Kidney (tissue), 22 donors: Measurements from ENCODE around the gene ATP10D. TPM values are rescaled to one million over a fixed set of nuclear protein-coding genes. Genes with fewer than 3 reads are reported as not detected.

Experiments used
- DNase-seq, 5 donors: peaks; one replicate each; pipeline ENCODE4 v3.0.0-alpha.2; 2013 to 2020
- FAIRE-seq: peaks from 2 replicates; lab custom pipeline; 2012; peaks lifted over from hg19 to GRCh38; lab: Jason Lieb, UNC
- H3K27ac ChIP-seq, 2 donors: one replicate each; pipeline ENCODE4 v1.7.0; 2013; ENCODE audit warnings: low read depth in 2 of 2, low read length in 2 of 2, inconsistent platforms in 1 of 2
- H3K27me3 ChIP-seq: one replicate; pipeline ENCODE4 v1.7.1; 2013; ENCODE audit warnings: low read length, inconsistent platforms; ENCODE audit not compliant: control insufficient read depth, insufficient read depth
- H3K36me3 ChIP-seq, 3 donors: one replicate each; pipeline versions ENCODE4 v1.7.0 to v1.7.1; 2013; ENCODE audit warnings: low read length in 3 of 3, control low read depth in 1 of 3, inconsistent platforms in 1 of 3; ENCODE audit not compliant: insufficient read depth in 3 of 3, control insufficient read depth in 2 of 3
- H3K4me1 ChIP-seq, 3 donors: one replicate each; pipeline versions ENCODE4 v1.7.0 to v1.7.1; 2013; ENCODE audit warnings: low read length in 3 of 3, inconsistent platforms in 1 of 3, low read depth in 1 of 3; ENCODE audit not compliant: control insufficient read depth in 2 of 3, insufficient read depth in 2 of 3
- H3K4me3 ChIP-seq, 3 donors: one replicate each; pipeline versions ENCODE4 v1.7.0 to v1.8.1; 2013; ENCODE audit warnings: low read length in 3 of 3, control low read depth in 1 of 3, inconsistent platforms in 1 of 3
- H3K9ac ChIP-seq, 3 donors: one replicate each; pipeline versions ENCODE4 v1.7.0 to v1.7.1; 2013; ENCODE audit warnings: low read length in 3 of 3, control low read depth in 1 of 3, inconsistent platforms in 1 of 3
- H3K9me3 ChIP-seq, 3 donors: one replicate each; pipeline versions ENCODE4 v1.7.0 to v1.7.1; 2013; ENCODE audit warnings: low read length in 3 of 3, control low read depth in 1 of 3, inconsistent platforms in 1 of 3; ENCODE audit not compliant: control insufficient read depth in 2 of 3, insufficient read depth in 1 of 3
- CTCF ChIP-seq: IDR thresholded peaks from 3 replicates; pipeline ENCODE4 v1.5.1; 2012; ENCODE audit warnings: mild to moderate bottlenecking, moderate library complexity, borderline replicate concordance; ENCODE audit not compliant: insufficient read depth; ENCODE audit errors: extremely low read depth
- intact Hi-C: fragments of 100-400 bp; cut with DNase I; formaldehyde crosslinking; loops from one replicate; pipeline ENCODE4 v1.11.1; 2022
- long read RNA-seq, 10 donors: library from polyadenylated mRNA in 1 of 10; unstranded in 1 of 10; transcript quantifications; one replicate each; pipeline ENCODE4 v2.0.0 and lab custom pipeline, GENCODE V29; 2021 to 2026
- polyA plus RNA-seq: library from polyadenylated mRNA; stranded (reverse); fragments of 350-450 nt; fragmentation: Illumina TruSeq; extraction: RNeasy Lipid Tissue Mini Kit (QIAGEN cat#74804); gene quantifications from one replicate; pipeline ENCODE4 v1.2.3, GENCODE V29; 2014; ENCODE audit warnings: low read depth, low replicate concordance; ENCODE audit not compliant: insufficient read depth
- total RNA-seq: library from RNA; stranded (reverse); fragmentation: NEBNext Ultra II Directional; extraction: Animal tissue kit (Norgen Biotek cat#: 25700); gene quantifications from one replicate; pipeline ENCODE4 v1.2.1, GENCODE V29; 2021
- donor health status: control.
- donor health status: control.
- donor health status: control.
- donor health status: control.
- donor health status: control.
- donor health status: DM: yes; HTN: yes; CAD: no.
- donor health status: Normal renal cell carcinoma (clear cell type).

ATP10D gene
- total RNA-seq: 43.6 TPM
- 10.4 TPM for polyA plus RNA-seq
- long read RNA-seq, donor 1, partial matches to known transcripts: 5 of 5 reads
- long read RNA-seq, donor 1, other reads (novel, unspliced or antisense): 0 of 5 reads
- long read RNA-seq, donor 2: 0 reads
- long read RNA-seq, donor 3, full-length matches to known transcripts: 5 of 5 reads
- long read RNA-seq, donor 3, partial matches to known transcripts: 0 of 5 reads
- long read RNA-seq, donor 3, other reads (novel, unspliced or antisense): 0 of 5 reads
- long read RNA-seq, donor 4, full-length matches to known transcripts: 2 of 15 reads
- long read RNA-seq, donor 4, partial matches to known transcripts: 13 of 15 reads
- long read RNA-seq, donor 4, other reads (novel, unspliced or antisense): 0 of 15 reads
- long read RNA-seq, donor 5: 0 reads
- long read RNA-seq, donor 6: 0 reads
- long read RNA-seq, donor 7, full-length matches to known transcripts: 1 of 14 reads
- long read RNA-seq, donor 7, partial matches to known transcripts: 10 of 14 reads
- long read RNA-seq, donor 7, other reads (novel, unspliced or antisense): 3 of 14 reads
- long read RNA-seq, donor 8, full-length matches to known transcripts: 1 of 1 reads
- long read RNA-seq, donor 8, partial matches to known transcripts: 0 of 1 reads
- long read RNA-seq, donor 8, other reads (novel, unspliced or antisense): 0 of 1 reads
- long read RNA-seq, donor 9: 0 reads
- long read RNA-seq, donor 10, partial matches to known transcripts: 0 of 1 reads
- long read RNA-seq, donor 10, other reads (novel, unspliced or antisense): 0 of 1 reads

GRCh38 chr4:47485047-47485692 lies at the start of gene ATP10D:
ATP10D (plus strand) TSS chr4:47485275; CDS start chr4:47512541, 27,266 bp downstream.
- Histone ChIP-seq H3K36me3 (no peaks in the 10 kb centered on the region), H3K4me1 (peaks cover 0 to 16% (median 5%) of the 10 kb centered on the region in 3 donors), H3K27ac (peak within 1 kb of the TSS; percentile 91 to 99), H3K4me3 (peak within 1 kb of the TSS; percentile 78 to 99 (median 95)), H3K9me3 (no peaks in the 10 kb centered on the region), H3K27me3 (no peaks in the 10 kb centered on the region), H3K9ac (peak within 1 kb of the TSS; percentile 82 to 94 (median 86))
- peak; percentile 96 to 99 (median 97) for DNase-seq
- FAIRE-seq: peak; percentile 81
- TF ChIP-seq CTCF: peak; percentile 16
- intact Hi-C loops: no loop called here

GRCh38 chr4:47442980-47443379 lies 42.1 kb upstream of the ATP10D start:
- H3K9ac ChIP-seq: no peak overlapping the region
- no peaks in the 10 kb centered on the region for H3K36me3 ChIP-seq
- no peak overlapping the region for H3K4me3 ChIP-seq
- FAIRE-seq (no peak), DNase-seq (no peak)
- H3K27ac ChIP-seq: no peak overlapping the region
- no peak for TF ChIP-seq CTCF
- intact Hi-C loops: no loop called here
- H3K27me3 ChIP-seq: no peaks in the 10 kb centered on the region
- no peaks in the 10 kb centered on the region for H3K9me3 ChIP-seq
- H3K4me1 ChIP-seq: no peaks in the 10 kb centered on the region

GRCh38 chr4:47444031-47444430 lies 41.0 kb upstream of the ATP10D start:
- Histone ChIP-seq H3K27ac (no peak overlapping the region), H3K27me3 (no peaks in the 10 kb centered on the region), H3K9ac (no peak overlapping the region), H3K9me3 (no peaks in the 10 kb centered on the region), H3K4me3 (no peak overlapping the region), H3K4me1 (no peaks in the 10 kb centered on the region), H3K36me3 (no peaks in the 10 kb centered on the region)
- DNase-seq (no peak), FAIRE-seq (no peak)
- intact Hi-C loops: no loop called here
- no peak for TF ChIP-seq CTCF
